ENCODE results near the gene BCKDK.

The BCKDK gene

DNA sequence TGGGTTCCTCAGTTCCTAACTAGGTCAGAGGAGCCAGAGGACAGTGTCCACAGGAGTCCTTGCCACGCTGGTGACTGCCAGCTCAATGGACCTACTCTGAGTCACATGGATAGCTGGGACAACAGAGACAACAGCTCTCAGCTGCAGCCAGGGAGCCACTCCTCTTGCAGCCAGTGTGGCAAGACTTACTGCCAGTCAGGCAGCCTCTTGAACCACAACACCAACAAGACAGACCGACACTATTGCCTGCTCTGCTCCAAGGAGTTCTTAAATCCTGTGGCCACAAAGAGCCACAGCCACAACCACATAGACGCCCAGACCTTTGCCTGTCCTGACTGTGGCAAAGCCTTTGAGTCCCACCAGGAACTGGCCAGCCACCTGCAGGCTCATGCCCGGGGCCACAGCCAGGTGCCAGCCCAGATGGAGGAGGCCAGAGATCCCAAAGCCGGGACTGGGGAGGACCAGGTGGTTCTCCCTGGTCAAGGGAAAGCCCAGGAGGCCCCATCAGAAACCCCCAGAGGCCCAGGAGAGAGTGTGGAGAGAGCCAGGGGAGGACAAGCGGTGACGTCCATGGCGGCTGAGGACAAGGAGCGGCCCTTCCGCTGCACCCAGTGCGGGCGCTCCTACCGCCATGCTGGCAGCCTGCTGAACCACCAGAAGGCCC, 27.3 kb upstream of the BCKDK start:
- DNase-seq = no peak

DNA sequence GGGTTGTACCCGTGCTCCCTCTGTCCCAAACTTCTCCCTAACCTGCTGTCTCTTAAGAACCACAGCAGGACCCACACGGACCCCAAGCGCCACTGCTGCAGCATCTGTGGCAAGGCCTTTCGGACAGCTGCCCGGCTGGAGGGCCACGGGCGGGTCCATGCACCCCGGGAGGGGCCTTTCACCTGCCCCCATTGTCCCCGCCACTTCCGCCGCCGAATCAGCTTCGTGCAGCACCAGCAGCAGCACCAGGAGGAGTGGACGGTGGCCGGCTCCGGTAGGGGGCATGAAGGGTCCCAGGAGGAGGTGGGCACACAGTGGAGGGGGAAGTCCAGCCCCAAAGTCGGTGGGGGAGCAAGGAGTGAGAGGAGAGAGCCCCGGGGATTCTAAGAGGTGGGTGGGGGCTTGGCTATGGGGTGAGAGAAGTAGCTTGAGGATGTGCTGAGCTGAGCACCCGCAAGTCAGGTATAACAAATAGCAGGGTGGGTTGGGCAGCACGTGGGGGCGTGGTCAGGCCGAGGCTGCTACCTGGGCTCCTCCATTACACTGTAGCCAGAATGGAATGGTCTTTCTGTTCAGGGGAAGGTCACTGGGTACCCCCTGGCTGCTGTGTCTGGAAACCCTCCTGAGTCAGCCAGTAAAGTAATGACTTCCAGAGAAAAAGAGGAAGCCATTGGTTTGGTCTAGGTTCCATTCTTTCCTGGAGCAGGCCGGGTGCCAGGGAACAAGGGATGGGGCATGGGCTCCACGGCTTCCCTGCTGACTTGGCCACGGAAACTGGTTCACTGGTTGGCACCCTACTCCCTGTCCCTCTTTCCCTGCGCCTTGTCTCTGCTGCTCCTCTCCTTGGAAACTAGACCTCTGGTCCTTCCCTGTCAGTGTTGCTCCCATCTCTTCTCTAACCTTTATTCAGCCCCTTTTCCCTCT, 26.5 kb upstream of the BCKDK start:
- no peak for DNase-seq

DNA sequence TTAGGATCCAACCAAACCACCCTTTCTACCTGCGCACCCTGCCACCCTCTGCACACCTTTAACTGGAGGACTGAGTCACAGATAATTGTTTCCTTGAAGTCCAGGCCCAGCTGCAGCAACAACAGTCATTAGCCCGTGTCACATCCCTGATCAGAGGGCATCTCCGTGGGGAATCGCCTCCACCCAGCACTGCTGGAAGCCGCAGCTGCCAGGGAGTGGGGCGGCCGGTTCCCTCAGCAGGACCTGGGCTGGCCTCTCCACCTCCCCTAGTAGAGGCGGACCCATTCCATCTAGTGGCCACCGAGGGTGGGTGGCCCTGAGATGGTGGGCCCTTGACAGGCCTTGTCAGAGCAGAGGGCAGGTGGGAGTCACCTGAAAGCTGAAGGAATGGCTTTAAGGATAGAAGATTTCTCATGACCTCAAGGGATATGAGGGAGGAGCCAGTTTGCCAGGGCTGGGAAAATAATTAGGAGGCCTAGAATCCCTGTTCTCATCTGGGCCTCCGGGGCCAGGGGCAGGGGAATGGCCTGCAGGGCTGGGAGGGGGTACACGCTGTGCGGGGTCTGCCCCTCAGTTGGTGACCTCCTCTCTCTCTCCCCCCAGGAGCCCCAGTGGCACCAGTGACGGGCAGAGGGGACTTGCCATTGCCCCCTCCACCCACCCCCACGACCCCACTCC, 25.7 kb upstream of the BCKDK start:
- no peak for DNase-seq

DNA sequence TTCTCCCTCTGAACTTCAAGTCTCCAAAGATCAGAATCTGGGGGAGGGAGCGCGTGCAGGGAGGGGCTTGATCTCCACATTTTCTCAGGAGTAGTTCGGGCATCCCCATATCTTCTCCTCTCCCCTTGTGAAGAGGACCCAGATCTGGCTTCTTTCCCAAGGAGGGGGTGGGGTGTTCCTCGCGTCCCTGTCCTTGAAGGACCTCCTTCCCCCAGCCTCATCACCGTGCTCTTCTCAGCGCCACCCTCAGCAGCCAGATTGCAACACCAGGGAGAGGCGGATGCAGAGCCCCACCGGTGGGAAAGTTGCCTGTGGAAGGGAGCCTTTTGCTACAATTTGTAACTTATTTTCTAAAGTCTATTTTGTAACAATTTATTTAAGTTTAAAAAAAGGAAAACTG, 25.1 kb upstream of the BCKDK start:
- DNase-seq = no peak

DNA sequence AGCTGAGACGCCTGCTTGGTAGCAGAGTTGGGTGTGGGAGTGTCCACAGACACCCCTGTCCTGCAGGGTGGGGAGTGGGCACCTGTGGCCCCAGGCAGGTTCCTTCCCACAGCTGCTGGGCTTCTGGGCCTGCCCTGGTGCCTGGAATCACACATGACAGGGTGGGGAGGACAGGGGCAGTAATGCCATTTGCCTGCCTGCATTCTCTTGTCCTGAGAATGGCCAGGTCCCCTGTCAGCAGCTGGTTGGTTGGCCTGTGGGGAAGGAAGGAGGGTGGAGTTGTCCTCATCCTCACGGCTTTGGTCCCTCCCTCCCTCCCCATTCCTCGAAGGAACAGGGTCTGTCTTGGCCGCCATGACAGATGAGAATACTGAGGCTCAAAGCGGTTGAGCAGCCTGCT, 24.6 kb upstream of the BCKDK start:
- DNase-seq = no peak

DNA sequence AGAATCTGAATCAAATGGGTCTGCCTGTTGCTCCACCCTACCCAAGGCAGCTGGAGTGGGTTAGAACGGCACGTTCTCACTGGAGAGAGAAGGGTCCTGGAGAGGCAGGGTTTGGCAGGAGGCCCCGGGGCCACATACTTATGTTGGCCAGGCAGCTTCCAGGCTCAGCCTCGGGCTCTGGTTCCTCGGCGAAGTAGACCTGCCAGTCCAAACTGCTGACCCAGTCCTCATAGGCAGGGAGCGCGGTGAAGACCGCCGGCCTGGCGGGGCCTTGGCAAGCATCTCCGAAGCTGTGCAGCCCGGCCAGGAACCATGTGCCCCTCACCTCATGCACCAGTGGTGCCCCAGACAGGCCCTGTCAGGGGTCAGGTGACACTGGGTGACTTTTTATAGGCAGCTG, 24.2 kb upstream of the BCKDK start:
- no peak for DNase-seq

DNA sequence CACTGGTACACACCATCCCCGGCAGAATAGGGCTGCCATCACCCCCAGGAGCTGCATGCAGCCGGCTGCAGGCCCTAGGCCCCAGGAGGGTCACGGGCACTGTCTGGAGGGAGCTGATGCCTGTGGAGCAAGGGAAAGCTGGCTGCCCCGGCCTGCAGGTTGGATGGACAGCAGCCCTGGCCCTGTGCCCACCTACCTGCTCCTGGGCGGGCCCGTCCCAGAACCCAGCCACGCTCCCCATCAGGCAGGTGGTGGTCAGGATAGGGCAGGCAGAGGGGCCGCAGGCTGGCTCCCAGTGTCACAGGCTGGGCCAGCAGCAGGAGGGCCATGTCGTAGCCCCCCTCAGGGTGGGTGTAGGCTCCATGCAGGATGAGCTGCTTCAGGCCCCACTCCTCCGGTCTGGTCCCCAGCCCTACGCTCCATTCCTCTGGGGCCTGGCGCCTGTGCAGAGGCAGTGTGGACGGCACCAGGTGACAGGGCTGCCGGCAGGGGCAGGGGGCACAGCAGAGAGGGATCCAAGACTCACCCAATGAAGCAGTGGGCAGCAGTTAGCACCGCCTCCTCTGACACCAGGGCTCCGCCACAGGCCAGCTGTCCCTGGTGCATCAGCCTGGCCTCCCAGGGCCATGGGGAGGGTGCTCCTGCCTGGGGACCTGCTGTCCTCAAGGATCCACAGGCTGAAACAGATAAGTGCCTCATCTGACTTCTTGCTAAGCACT, 23.4 kb upstream of the BCKDK start:
- no peak for DNase-seq

DNA sequence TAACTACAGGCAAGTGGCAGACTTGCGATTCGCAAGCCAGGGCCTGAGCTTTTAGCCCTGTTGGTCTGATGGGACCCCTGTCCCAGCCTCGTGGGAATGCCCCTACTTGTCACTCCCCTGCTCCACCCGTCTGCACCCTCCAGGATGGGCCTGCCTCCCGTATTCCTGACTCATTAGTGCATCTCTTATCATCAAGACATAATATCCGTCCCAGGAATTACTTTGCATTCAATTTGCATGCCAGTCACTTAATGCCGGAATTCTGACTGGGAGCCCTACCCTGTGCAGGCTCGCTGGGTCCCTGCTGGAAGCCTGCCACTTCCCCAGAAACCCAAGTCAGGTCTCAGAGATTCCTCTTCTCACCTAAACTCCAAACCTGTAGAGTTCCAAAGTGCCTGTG, 22.8 kb upstream of the BCKDK start:
- no peak for DNase-seq

DNA sequence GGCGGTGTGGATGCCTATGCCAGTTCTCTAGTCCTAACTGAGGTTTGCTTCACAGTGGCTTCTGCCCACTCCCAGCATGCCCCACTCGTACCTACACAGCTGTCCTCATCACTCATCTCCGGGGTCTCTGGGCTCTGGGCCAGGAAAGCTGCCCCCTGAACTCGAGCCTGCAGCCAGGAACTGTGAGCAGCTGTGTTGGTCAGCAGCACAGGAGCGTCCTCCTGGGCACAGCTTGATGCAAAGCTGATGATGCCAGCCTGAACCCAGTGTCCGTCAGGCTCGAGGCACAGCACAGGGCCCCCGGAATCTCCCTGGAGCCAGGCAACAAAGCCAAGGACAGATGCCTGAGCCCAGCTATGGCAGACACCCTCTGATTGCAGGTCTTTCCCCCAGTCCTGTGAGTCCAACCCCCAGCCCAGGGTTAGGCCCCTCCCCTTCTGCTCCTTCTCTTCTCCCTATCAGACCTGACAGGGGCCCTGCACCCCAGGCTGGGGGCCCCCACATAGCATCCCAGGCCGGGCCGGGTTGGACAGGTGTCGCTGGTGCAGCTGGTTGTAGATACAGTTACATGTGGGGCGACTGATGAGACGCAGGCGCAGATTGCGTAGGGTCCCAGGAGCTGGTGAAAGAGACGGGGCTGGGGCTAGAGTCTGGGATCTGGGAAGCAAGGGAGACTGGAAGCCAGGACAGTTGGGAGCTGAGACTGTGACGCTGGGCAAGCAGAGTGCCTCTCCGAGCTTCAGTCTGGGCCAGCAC, 22.1 kb upstream of the BCKDK start:
- DNase-seq = no peak

DNA sequence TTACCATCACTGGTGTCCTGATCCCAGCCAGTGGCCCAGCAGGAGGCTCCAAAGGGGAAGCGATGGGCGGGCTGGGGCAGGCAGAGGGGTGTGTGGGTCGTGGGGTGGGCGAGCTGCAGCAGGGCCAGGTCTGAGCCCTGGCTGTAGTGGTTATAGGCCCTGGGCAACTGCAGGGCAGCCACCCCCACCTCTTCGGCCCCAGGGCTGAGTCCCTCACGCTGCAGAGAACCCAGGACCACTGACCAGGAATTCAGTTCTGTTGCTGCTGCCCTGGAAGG, 21.6 kb upstream of the BCKDK start:
- DNase-seq = no peak

DNA sequence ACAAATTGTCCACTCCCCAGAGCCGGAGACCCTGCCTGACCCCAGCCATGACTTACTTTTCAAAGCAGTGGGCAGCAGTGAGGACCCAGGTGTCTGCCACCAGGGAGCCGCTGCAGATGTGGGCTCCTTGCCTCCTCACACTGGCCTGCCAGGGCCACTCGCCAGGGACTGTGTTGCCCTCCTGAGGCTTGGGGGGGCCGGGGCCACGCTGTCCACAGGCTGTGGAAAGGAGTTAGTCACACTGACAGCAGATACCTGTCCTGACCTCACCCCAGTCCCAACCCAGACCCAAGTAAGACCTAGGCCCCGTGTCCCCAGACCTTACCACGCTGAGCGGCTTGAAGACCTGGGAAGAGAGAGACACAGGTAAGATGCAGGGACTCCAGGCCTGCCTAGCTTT, 20.7 kb upstream of the BCKDK start:
- no peak for DNase-seq

DNA sequence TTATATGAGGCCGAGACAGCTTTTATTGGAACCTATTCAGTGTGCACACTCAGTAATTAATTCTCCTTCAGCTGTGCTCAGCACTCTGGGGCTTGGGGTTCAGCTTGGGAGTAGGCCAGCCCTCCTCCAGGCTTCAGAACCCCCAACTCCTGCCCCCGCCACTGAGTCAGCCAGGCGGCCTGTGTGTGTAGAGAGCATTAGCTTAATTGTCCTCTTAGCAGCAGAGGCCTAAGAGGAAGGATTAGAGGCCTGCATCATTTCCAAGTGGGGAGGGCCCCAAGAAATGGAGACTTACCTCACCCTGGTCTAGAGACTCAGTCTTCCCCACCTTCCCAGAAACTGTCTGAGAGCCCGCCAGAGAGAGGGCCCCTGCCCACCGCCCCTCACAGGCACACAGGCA, 20.2 kb upstream of the BCKDK start:
- DNase-seq = no peak

DNA sequence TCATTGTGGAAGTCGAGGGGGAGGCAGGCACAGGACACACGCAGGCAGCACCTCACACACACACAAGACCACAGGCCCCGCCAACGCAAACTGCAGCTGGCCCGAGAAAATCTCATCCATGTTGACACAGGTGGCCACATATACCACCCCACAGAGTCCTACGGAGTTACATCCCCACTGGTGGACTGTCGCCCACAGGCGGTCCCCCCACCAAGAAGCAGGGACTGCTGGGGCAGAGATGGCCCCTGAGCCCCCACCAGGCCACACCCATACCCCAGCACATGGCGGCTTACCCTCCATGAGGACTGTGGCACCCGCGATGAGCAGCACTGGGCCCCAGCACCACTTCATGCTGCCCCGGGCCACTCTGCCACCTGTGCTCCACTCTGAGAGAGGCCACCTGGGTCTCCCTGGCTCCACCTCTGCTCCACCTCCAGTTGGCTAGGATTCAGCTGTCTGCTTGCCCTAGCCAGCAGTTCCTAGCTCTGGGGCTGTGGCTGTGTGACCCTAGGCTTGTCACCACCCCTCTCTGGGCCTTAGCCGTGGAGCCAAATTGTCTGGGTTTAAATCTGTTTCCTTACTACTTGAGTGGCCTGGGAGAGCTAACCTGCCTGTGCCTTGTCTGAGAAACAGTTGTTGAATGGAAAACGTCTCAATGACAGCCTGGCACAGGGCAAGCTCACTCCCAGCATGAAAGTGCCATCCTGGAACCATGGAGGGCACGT, 19.6 kb upstream of the BCKDK start, which contains the start of gene PRSS53:
PRSS53 (minus strand) TSS at position 485 of the 725 bp plus-strand sequence; CDS start at position 351, 134 bp downstream.
- no peak for DNase-seq

DNA sequence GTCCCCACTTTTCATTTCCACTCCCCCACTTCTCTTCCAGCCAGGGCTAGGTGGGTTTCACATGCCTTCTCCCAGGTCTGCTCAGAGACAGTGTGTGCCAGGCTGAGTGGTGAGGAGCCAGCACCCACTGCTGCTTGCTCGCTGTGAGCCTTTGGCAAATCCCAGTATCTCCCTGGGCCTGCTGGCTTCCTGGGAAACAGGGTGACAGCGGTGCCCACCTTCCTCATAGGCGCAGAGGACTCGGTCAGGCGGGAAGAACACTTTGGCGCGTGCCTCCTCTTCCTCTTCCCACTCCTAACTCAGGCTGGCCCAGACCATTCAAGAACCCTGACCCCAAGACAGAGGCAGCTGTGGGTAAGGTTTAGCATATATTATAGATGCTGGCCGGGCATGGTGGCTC, 19.0 kb upstream of the BCKDK start:
- DNase-seq = no peak

DNA sequence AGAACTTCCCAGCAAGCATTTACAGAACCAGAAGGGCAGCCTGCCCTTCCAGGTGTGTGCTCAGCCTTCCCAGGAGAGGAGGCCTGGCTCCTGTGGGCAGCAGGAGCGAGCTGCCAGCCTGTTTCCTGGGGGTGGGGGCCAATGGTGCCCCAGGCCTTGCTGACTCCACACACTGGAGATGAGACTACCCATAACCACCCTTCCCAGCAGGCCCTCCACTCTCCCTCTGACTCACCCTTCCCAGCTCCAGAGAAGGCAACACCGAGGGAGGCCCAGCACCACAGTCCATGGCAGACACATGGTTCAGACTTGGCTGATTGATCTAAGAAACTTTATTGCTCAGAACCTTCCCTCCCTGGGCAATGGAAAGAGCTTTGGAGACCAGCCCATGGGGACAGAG, 17.6 kb upstream of the BCKDK start:
- no peak for DNase-seq

DNA sequence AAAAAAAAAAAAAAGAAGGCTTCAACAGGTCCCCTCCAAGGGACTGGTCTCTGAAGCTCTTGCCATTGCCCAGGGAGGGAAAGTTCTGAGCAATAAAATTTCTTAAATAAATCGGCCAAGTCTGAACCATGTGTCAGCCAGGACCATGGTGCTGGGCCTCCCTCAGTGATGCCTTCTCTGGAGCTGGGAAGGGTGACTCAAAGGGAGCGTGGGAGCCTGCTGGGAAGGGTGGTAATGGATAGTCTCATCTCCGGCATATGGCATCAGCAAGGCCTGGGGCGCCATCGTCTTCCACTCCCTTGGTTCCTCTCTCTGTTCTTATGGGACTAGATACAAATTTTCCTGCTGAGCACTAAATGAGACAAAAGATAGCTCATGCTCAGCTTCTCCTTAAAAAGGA, 15.9 kb upstream of the BCKDK start:
- DNase-seq = no peak

DNA sequence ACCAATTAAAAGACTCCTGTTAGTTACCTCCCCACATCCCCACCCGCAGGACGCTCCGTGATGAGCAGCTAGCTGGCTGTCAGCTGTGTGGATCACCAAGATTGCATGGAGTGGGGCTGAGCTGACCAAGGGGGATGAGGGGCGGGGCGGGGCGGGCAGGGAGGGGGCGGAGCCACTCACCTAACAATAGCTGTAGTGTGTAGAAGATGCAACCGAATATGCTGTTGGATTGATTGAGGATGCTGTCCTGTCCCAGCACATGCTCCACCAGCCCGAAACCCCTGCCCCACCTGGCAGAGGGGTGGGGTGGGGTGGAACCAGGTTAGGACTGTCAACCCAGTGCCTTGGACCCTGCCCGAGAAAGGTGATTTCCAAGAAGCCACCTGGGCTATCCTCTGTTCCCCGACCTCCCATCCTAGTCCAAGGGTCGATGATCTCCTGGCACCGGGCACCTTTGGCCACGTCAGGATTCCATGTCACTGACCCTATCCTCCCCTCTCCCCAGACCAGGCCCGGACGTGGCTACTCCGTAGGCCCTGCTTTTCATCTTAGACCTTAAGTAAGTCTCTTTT, 15.0 kb upstream of the BCKDK start:
- DNase-seq = no peak

DNA sequence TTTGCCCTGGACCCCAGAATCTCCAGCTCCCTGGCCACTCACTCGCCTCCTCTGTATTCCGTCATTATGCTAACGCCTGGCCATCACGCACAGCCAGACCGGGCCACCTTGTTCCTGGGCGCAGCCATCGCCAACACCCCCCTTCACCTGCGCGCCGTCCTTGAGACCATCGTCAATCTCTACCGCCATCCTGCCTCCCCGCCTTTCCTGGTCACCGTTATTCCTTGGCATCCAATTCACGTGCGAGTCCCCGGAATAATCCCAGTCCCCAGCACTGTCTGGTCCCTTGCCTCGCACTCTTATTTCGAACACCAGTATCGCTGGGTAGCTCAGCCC, 14.1 kb upstream of the BCKDK start:
- no peak for DNase-seq

DNA sequence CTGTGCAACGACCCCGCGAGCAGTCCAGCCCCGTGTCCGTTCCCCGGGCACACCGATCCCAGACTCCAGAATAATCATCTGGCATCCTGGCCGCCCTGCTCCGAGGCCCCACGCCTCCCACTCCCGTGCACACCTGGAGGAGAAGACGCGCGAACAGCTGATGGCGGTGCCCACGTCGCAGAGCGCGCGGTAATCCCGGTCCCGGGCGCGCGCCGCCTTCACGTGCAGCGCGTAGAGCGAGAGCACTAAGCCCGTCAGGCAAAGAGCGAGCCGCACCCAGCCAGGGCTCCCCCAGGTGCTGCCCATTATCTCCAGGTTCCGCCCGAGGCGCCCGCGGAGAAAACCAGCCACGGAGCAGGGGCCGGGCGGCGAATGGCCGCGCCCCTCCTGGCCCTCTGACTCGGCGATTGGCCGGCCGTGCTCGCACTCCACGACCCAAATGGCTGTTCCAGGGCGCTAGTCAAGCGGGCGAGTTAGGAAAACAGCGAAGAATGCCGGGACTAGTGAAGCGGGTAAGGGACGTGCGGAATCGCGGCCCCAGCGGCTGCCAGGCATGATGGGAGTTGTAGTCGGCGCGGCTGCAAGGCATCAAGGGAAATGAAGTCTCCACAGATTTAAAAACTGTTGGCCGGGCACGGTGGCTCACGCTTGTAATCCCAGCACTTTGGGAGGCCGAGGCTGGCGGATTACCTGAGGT, 13.6 kb upstream of the BCKDK start, which contains the start of gene VKORC1:
VKORC1 (minus strand) TSS at position 374 of the 697 bp plus-strand sequence; CDS start at position 306, 68 bp downstream.
- DNase-seq = peak; percentile 84

DNA sequence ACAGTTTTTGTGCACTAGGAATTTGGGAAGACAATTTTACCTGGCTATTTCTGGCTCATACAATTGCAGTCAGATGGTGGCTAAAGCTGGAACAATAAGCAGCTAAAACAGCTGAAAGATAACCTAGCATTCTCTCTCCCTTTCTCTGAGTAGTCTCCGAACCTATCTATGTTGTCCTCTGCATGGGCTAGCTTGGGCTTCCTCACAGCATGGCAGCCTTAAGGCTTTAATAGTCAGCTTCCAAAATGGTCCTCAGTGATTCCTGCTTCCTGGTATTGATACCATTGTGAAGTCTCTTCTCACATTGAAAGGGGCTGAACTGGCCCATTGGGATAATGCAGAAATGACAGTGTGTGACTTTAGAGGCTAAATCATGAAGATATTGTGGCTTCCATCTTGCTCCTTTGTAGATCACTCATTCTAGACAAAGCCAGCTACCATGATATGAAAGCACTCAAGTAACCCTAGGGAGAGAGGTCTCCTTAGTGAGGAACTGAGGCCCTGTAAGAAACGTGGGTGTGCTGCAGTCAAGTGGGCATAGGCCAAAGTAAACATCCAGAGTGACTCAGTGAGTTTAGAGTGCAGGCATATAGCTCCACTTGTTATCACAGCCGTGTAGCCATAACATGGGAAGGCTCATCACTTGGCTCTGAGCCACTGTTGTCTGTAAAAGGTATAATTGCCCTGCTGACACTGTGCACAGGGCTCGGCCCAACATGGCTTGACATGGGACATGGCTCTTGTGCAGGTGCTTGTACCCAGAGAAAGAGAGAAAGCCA, 8.1 kb upstream of the BCKDK start:
- no peak for DNase-seq

All from stimulated activated CD4-positive, alpha-beta T cell treated with anti-CD3 and anti-CD28 coated beads, Interleukin-12 subunit alpha, Interleukin-12 subunit beta, amount 100 ng/mL, for 4 hours (primary cell).